Calu3 (cell line): ENCODE measurements around the gene CFAP299. TPM values are rescaled to one million over a fixed set of nuclear protein-coding genes. Genes with fewer than 3 reads are reported as not detected.

Experiments used
- BruUV-seq: library from RNA; stranded (reverse); fragments of 400-500 nt; replicated peaks from 2 replicates; lab custom pipeline; 2021; lab: Mats Ljungman, UMichigan
- CTCF ChIA-PET: fragments of 300-600 bp; sonication (Branson Sonifier 250); formaldehyde crosslinking; loops from one replicate; lab custom pipeline; 2022; ENCODE audit warnings: antibody characterized with exemption; lab: Charles Lee
- DNase-seq: peaks from one replicate; pipeline ENCODE4 v3.0.0; 2022
- H3K27ac Mint-ChIP-seq: one replicate; pipeline ENCODE4 v1.8.0; 2022; ENCODE audit warnings: mixed read lengths; ENCODE audit not compliant: unreplicated experiment
- H3K27me3 Mint-ChIP-seq: one replicate; pipeline ENCODE4 v1.8.0; 2022; ENCODE audit warnings: mixed read lengths; ENCODE audit not compliant: unreplicated experiment
- H3K36me3 Mint-ChIP-seq: one replicate; pipeline ENCODE4 v1.8.0; 2022; ENCODE audit warnings: mild to moderate bottlenecking, moderate library complexity, mixed read lengths; ENCODE audit not compliant: insufficient read depth, unreplicated experiment
- H3K4me1 Mint-ChIP-seq: one replicate; pipeline ENCODE4 v1.8.0; 2022; ENCODE audit warnings: mild to moderate bottlenecking, low read depth, mixed read lengths; ENCODE audit not compliant: unreplicated experiment
- H3K4me3 Mint-ChIP-seq: one replicate; pipeline ENCODE4 v1.8.0; 2022; ENCODE audit warnings: mild to moderate bottlenecking, low read depth, moderate library complexity, mixed read lengths; ENCODE audit not compliant: unreplicated experiment
- H3K9me3 Mint-ChIP-seq: one replicate; pipeline ENCODE4 v1.8.0; 2022; ENCODE audit warnings: low read depth, mixed read lengths; ENCODE audit not compliant: unreplicated experiment
- intact Hi-C: fragments of 100-400 bp; cut with micrococcal nuclease; formaldehyde crosslinking; loops from one replicate; pipeline ENCODE4 v1.10.0; 2022; ENCODE audit not compliant: unreplicated experiment
- total RNA-seq: library from RNA; stranded (reverse); gene quantifications from 2 replicates; pipeline ENCODE4 v1.2.3, GENCODE V29; 2022
- TF ChIP-seq, protein P1 (sequence below): fragments of 200-600 bp; IDR thresholded peaks from one replicate; pipeline ENCODE4 v1.8.0; 2022; ENCODE audit warnings: antibody characterized with exemption; ENCODE audit not compliant: unreplicated experiment

CFAP299 gene
- total RNA-seq, 1 experiment from 2014 or later, result not detected

DNA sequence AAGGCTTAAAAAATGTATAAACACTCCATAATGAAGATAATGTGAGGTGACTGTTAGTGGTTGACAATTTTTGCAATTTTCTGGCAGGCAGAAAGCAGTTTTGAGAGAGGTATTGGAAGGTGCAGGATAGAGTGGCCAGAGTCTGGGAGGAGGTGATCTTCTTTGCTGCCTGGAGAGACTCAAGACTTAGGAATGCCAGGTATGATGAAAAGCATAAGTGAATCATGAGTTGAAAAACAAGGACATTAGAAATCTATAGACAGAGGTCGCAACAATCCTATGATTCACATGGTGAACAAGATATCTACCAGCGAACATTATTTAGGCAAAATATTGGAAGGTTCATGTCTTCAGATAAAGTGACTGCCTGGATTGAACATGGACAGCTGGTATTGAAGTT, 118.5 kb downstream of the CFAP299 start:
- Mint-ChIP-seq H3K36me3 (no peaks in the 10 kb centered on the region), H3K27ac (peak overlapping the region; percentile 56), H3K9me3 (no peaks in the 10 kb centered on the region), H3K27me3 (no peaks in the 10 kb centered on the region), H3K4me3 (peak overlapping the region; percentile 17), H3K4me1 (no peaks in the 10 kb centered on the region)
- no TSS peak for BruUV-seq
- peak; percentile 1 for DNase-seq
- CTCF ChIA-PET, result interaction anchor here (1.0 kb wide), 1 partner anchor 17 kb away, joined by 3 read pairs; no protein-coding TSS in a partner anchor
- TF ChIP-seq, protein P1, sequence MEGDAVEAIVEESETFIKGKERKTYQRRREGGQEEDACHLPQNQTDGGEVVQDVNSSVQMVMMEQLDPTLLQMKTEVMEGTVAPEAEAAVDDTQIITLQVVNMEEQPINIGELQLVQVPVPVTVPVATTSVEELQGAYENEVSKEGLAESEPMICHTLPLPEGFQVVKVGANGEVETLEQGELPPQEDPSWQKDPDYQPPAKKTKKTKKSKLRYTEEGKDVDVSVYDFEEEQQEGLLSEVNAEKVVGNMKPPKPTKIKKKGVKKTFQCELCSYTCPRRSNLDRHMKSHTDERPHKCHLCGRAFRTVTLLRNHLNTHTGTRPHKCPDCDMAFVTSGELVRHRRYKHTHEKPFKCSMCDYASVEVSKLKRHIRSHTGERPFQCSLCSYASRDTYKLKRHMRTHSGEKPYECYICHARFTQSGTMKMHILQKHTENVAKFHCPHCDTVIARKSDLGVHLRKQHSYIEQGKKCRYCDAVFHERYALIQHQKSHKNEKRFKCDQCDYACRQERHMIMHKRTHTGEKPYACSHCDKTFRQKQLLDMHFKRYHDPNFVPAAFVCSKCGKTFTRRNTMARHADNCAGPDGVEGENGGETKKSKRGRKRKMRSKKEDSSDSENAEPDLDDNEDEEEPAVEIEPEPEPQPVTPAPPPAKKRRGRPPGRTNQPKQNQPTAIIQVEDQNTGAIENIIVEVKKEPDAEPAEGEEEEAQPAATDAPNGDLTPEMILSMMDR, result no peak
- intact Hi-C loops, result no loop called here

DNA sequence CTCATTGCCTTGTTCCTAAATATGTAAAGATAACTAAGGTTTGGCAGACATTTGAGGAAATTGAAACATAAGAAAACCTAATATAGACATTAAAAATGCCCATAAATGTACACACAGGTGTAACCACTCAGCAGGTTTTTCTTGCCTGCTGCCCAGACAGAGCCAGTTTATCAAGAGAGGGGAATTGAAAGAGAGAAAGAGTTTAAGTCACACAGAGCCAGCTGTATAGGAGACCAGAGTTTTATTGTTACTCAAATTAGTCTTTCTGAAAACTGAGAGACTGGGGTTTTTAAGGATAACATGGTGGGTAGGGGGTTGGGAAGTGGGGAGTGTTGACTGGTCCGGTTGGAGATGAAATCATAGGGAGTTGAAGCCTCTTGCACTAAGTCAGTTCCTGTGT, 119.0 kb downstream of the CFAP299 start:
- Mint-ChIP-seq H3K9me3 (no peaks in the 10 kb centered on the region), H3K36me3 (no peaks in the 10 kb centered on the region), H3K4me1 (no peaks in the 10 kb centered on the region), H3K27me3 (no peaks in the 10 kb centered on the region), H3K27ac (peak overlapping the region; percentile 56), H3K4me3 (peak overlapping the region; percentile 17)
- DNase-seq, result peak; percentile 3
- intact Hi-C loops, result no loop called here
- CTCF ChIA-PET, result no interaction called here
- BruUV-seq, result no TSS peak
- TF ChIP-seq, protein P1, result no peak

GRCh38 chr4:80459918-80460473, 124.5 kb downstream of the CFAP299 start:
- Mint-ChIP-seq H3K4me1 (peaks cover 20% of the 10 kb centered on the region), H3K4me3 (no peak overlapping the region), H3K27me3 (no peaks in the 10 kb centered on the region), H3K9me3 (peaks cover 5% of the 10 kb centered on the region), H3K27ac (no peak overlapping the region), H3K36me3 (no peaks in the 10 kb centered on the region)
- no TSS peak for BruUV-seq
- intact Hi-C loops, result loop anchor here (5.0 kb wide), 1 partner anchor 582 kb away; no protein-coding TSS in a partner anchor
- TF ChIP-seq, protein P1, result no peak
- no peak for DNase-seq
- CTCF ChIA-PET, result no interaction called here

DNA sequence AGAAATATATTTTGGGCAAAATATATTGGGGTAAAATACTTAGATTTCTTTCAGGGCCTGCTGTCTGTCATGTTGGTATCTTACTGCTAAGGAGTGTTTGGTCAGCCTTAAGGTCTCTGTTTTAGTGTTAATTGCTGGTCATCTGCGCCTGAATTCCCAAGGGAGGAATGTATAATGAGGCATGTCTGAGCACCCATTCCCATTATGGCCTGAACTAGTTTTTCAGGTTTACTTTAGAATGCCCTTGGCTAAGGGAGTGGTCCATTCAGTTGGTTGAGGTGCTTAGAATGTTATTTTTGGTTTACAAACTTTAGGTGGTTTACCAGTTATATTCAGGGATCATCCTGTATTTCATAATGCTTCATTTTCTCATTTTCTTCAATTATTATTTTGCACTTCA, 125.9 kb downstream of the CFAP299 start:
- H3K27me3 Mint-ChIP-seq, result no peaks in the 10 kb centered on the region
- H3K9me3 Mint-ChIP-seq, result peaks cover 5% of the 10 kb centered on the region
- intact Hi-C loops, result loop anchor here (5.0 kb wide), 1 partner anchor 581 kb away; no protein-coding TSS in a partner anchor
- BruUV-seq, result no TSS peak
- no peaks in the 10 kb centered on the region for H3K36me3 Mint-ChIP-seq
- TF ChIP-seq, protein P1, result no peak
- no peak for DNase-seq
- H3K4me1 Mint-ChIP-seq, result peaks cover 20% of the 10 kb centered on the region
- CTCF ChIA-PET, result no interaction called here
- H3K4me3 Mint-ChIP-seq, result no peak overlapping the region
- no peak overlapping the region for H3K27ac Mint-ChIP-seq
